SJSA1 (cell line): ENCODE data around the gene IRGQ. TPM values are rescaled to one million over a fixed set of nuclear protein-coding genes. Genes with fewer than 3 reads are reported as not detected.
"Not testable (repeated sequence)": the region's sequence is repeated elsewhere in the genome, so short reads cannot be mapped to it uniquely, and the experiment has no call there.

ENCODE experiments used
- DNase-seq, 2 experiments: peaks; one replicate each; pipeline ENCODE4 v3.0.0-alpha.2; 2015 to 2020; ENCODE audit warnings: low spot score in 2 of 2, low read depth in 1 of 2
- H3K27ac ChIP-seq: fragments of 250-450 bp; sonication (Bioruptor Pico); 2 replicates; pipeline ENCODE4 v1.5.1; 2020; ENCODE audit warnings: mild to moderate bottlenecking, moderate library complexity
- H3K27me3 ChIP-seq: fragments of 250-450 bp; sonication (Bioruptor Pico); replicated peaks from 2 replicates; pipeline ENCODE4 v1.5.1; 2020; ENCODE audit warnings: mild to moderate bottlenecking, moderate library complexity
- H3K36me3 ChIP-seq: fragments of 250-450 bp; sonication (Bioruptor Pico); 2 replicates; pipeline ENCODE4 v1.5.1; 2020; ENCODE audit warnings: mild to moderate bottlenecking
- H3K4me1 ChIP-seq: fragments of 250-450 bp; sonication (Bioruptor Pico); replicated peaks from 2 replicates; pipeline ENCODE4 v1.6.1; 2021; ENCODE audit warnings: mild to moderate bottlenecking
- H3K4me3 ChIP-seq: fragments of 250-450 bp; sonication (Bioruptor Pico); 2 replicates; pipeline ENCODE4 v1.5.1; 2020; ENCODE audit warnings: mild to moderate bottlenecking
- H3K9me3 ChIP-seq: fragments of 250-450 bp; sonication (Bioruptor Pico); replicated peaks from 2 replicates; pipeline ENCODE4 v1.5.1; 2020; ENCODE audit warnings: mild to moderate bottlenecking
- total RNA-seq: library from RNA; depleted of rRNA; stranded (reverse); fragments of >200 nt; shearing (Covaris generic); gene quantifications from 2 replicates; pipeline ENCODE4 v1.2.3, GENCODE V29; 2014

IRGQ gene
- total RNA-seq, 1 experiment from 2014 or later: 36.2 TPM

- Histone ChIP-seq H3K27me3 (no peaks in the 10 kb centered on the region), H3K27ac (peak overlapping the region; percentile 69; the same call in 1 of the 2 replicates), H3K4me3 (no peak overlapping the region), H3K9me3 (no peaks in the 10 kb centered on the region), H3K36me3 (peaks cover 48% of the 10 kb centered on the region), H3K4me1 (peaks cover 30% of the 10 kb centered on the region)
- no peak for DNase-seq
Observed at GRCh38 chr19:43563816-43564457, 32.0 kb downstream of the IRGQ start.

- H3K36me3 ChIP-seq: peaks cover 50% of the 10 kb centered on the region
- peak; percentile 84 to 88 for DNase-seq
- no peaks in the 10 kb centered on the region for H3K9me3 ChIP-seq
- H3K27me3 ChIP-seq: no peaks in the 10 kb centered on the region
- H3K4me1 ChIP-seq: peaks cover 33% of the 10 kb centered on the region
- peak overlapping the region; percentile 69 for H3K27ac ChIP-seq
- H3K4me3 ChIP-seq: no peak overlapping the region
Observed at GRCh38 chr19:43562698-43563241, 33.2 kb downstream of the IRGQ start.

GRCh38 chr19:43562226-43562697, 33.7 kb downstream of the IRGQ start:
- H3K27ac ChIP-seq: peak overlapping the region; percentile 69
- no peaks in the 10 kb centered on the region for H3K9me3 ChIP-seq
- no peak for DNase-seq
- no peaks in the 10 kb centered on the region for H3K27me3 ChIP-seq
- no peak overlapping the region for H3K4me3 ChIP-seq
- peaks cover 36% of the 10 kb centered on the region for H3K4me1 ChIP-seq
- H3K36me3 ChIP-seq: peaks cover 51% of the 10 kb centered on the region

- Histone ChIP-seq H3K36me3 (peaks cover 57% of the 10 kb centered on the region), H3K9me3 (no peaks in the 10 kb centered on the region), H3K4me1 (peaks cover 42% of the 10 kb centered on the region), H3K4me3 (no peak overlapping the region), H3K27ac (no peak overlapping the region), H3K27me3 (no peaks in the 10 kb centered on the region)
- DNase-seq: no peak
Observed at GRCh38 chr19:43561139-43561970, 34.6 kb downstream of the IRGQ start.

- Histone ChIP-seq H3K27me3 (no peaks in the 10 kb centered on the region), H3K27ac (no peak overlapping the region), H3K4me1 (peaks cover 42% of the 10 kb centered on the region), H3K4me3 (no peak overlapping the region), H3K36me3 (peaks cover 62% of the 10 kb centered on the region), H3K9me3 (no peaks in the 10 kb centered on the region)
- DNase-seq: peak; percentile 28 to 59
Observed at GRCh38 chr19:43560687-43561086, 35.2 kb downstream of the IRGQ start.

- H3K27ac ChIP-seq: no peak overlapping the region
- peaks cover 71% of the 10 kb centered on the region for H3K36me3 ChIP-seq
Observed at GRCh38 chr19:43555185-43555770, 40.7 kb downstream of the IRGQ start.

GRCh38 chr19:43554317-43554895, 41.5 kb downstream of the IRGQ start:
- peaks cover 12% of the 10 kb centered on the region for H3K4me1 ChIP-seq
- no peak overlapping the region for H3K27ac ChIP-seq
- H3K27me3 ChIP-seq: no peaks in the 10 kb centered on the region
- no peak overlapping the region for H3K4me3 ChIP-seq
- no peaks in the 10 kb centered on the region for H3K9me3 ChIP-seq
- DNase-seq: no peak
- H3K36me3 ChIP-seq: peaks cover 65% of the 10 kb centered on the region

More at GRCh38 chr19:43555185-43555770, 40.7 kb downstream of the IRGQ start:
- peak; percentile 54 to 73 for DNase-seq
- Histone ChIP-seq H3K27me3 (no peaks in the 10 kb centered on the region), H3K4me1 (peaks cover 12% of the 10 kb centered on the region), H3K9me3 (no peaks in the 10 kb centered on the region), H3K4me3 (no peak overlapping the region)

GRCh38 chr19:43553656-43554055, 42.3 kb downstream of the IRGQ start:
- Histone ChIP-seq H3K27ac (no peak overlapping the region), H3K36me3 (peaks cover 67% of the 10 kb centered on the region), H3K27me3 (no peaks in the 10 kb centered on the region), H3K4me3 (no peak overlapping the region), H3K9me3 (no peaks in the 10 kb centered on the region), H3K4me1 (peaks cover 12% of the 10 kb centered on the region)
- DNase-seq: no peak

- H3K36me3 ChIP-seq: peaks cover 63% of the 10 kb centered on the region
- no peak overlapping the region for H3K4me3 ChIP-seq
- DNase-seq: no peak
- no peak overlapping the region for H3K27ac ChIP-seq
- H3K4me1 ChIP-seq: peaks cover 7% of the 10 kb centered on the region
- H3K9me3 ChIP-seq: no peaks in the 10 kb centered on the region
- H3K27me3 ChIP-seq: no peaks in the 10 kb centered on the region
Observed at GRCh38 chr19:43552616-43553015, 43.3 kb downstream of the IRGQ start.

GRCh38 chr19:43552198-43552450, 43.8 kb downstream of the IRGQ start:
- Histone ChIP-seq H3K27me3 (no peaks in the 10 kb centered on the region), H3K4me1 (peaks cover 5% of the 10 kb centered on the region), H3K36me3 (peaks cover 65% of the 10 kb centered on the region), H3K27ac (no peak overlapping the region), H3K4me3 (no peak overlapping the region), H3K9me3 (no peaks in the 10 kb centered on the region)
- DNase-seq: no peak

GRCh38 chr19:43551399-43552197, 44.3 kb downstream of the IRGQ start:
- Histone ChIP-seq H3K9me3 (no peaks in the 10 kb centered on the region), H3K4me1 (no peaks in the 10 kb centered on the region), H3K27me3 (no peaks in the 10 kb centered on the region), H3K27ac (no peak overlapping the region), H3K4me3 (no peak overlapping the region), H3K36me3 (peaks cover 62% of the 10 kb centered on the region)
- DNase-seq: no peak

- H3K36me3 ChIP-seq: peaks cover 54% of the 10 kb centered on the region
- H3K4me3 ChIP-seq: no peak overlapping the region
- no peak overlapping the region for H3K27ac ChIP-seq
- DNase-seq: no peak
- no peaks in the 10 kb centered on the region for H3K9me3 ChIP-seq
- H3K27me3 ChIP-seq: no peaks in the 10 kb centered on the region
- H3K4me1 ChIP-seq: no peaks in the 10 kb centered on the region
Observed at GRCh38 chr19:43548706-43549105, 47.2 kb downstream of the IRGQ start.

GRCh38 chr19:43547926-43548325, 48.0 kb downstream of the IRGQ start:
- not testable (repeated sequence) for H3K9me3 ChIP-seq, H3K4me3 ChIP-seq, H3K27me3 ChIP-seq, DNase-seq, H3K4me1 ChIP-seq, H3K27ac ChIP-seq
- peaks cover 54% of the 10 kb centered on the region for H3K36me3 ChIP-seq
